RWPE2 (cell line): ENCODE measurements around the gene SLC1A3.

ENCODE experiments used
- ATAC-seq: fragments of 200-7000 bp; cut with Tn5 transposase; 3 replicates; pipeline ENCODE4 v1.9.1; 2021; ENCODE audit warnings: low read depth
- DNase-seq: peaks from one replicate; pipeline ENCODE4 v3.0.0-alpha.2; 2020; ENCODE audit warnings: low spot score
- H3K27ac ChIP-seq: fragments of 450-650 bp; 2 replicates; pipeline ENCODE4 v1.5.1; 2017; ENCODE audit warnings: mild to moderate bottlenecking; ENCODE audit not compliant: poor library complexity, severe bottlenecking
- H3K27me3 ChIP-seq: fragments of 250-450 bp; sonication (Bioruptor Pico); 2 replicates; pipeline ENCODE4 v1.5.1; 2021; ENCODE audit warnings: mild to moderate bottlenecking, moderate library complexity; ENCODE audit not compliant: insufficient read depth, poor library complexity, severe bottlenecking
- H3K36me3 ChIP-seq: fragments of 250-450 bp; sonication (Bioruptor Pico); 2 replicates; pipeline ENCODE4 v1.5.1; 2020; ENCODE audit warnings: low read depth, mild to moderate bottlenecking, moderate library complexity
- H3K4me1 ChIP-seq: fragments of 250-450 bp; sonication (Bioruptor Pico); 2 replicates; pipeline ENCODE4 v1.5.1; 2021; ENCODE audit warnings: mild to moderate bottlenecking, moderate library complexity; ENCODE audit not compliant: insufficient read depth, poor library complexity, severe bottlenecking
- H3K4me3 ChIP-seq: fragments of 250-450 bp; sonication (Bioruptor Pico); 2 replicates; pipeline ENCODE4 v1.5.1; 2021; ENCODE audit warnings: mild to moderate bottlenecking, moderate library complexity; ENCODE audit not compliant: severe bottlenecking
- H3K9me3 ChIP-seq: fragments of 250-450 bp; sonication (Bioruptor Pico); 2 replicates; pipeline ENCODE4 v1.5.1; 2021; ENCODE audit warnings: mild to moderate bottlenecking, moderate library complexity; ENCODE audit not compliant: severe bottlenecking
- TF ChIP-seq, protein P1 (sequence below): fragments of 450-650 bp; IDR thresholded peaks from one replicate; pipeline ENCODE4 v1.5.1; 2017; ENCODE audit warnings: mild to moderate bottlenecking, moderate library complexity; ENCODE audit not compliant: poor library complexity, severe bottlenecking

The SLC1A3 gene

GRCh38 chr5:36611520-36612274 lies 5.3 kb downstream of the SLC1A3 start:
- Histone ChIP-seq H3K36me3 (peaks cover 33% of the 10 kb centered on the region), H3K27me3 (no peaks in the 10 kb centered on the region), H3K4me3 (no peak overlapping the region), H3K9me3 (no peaks in the 10 kb centered on the region), H3K27ac (no peak overlapping the region), H3K4me1 (peaks cover 15% of the 10 kb centered on the region)
- TF ChIP-seq, protein P1, sequence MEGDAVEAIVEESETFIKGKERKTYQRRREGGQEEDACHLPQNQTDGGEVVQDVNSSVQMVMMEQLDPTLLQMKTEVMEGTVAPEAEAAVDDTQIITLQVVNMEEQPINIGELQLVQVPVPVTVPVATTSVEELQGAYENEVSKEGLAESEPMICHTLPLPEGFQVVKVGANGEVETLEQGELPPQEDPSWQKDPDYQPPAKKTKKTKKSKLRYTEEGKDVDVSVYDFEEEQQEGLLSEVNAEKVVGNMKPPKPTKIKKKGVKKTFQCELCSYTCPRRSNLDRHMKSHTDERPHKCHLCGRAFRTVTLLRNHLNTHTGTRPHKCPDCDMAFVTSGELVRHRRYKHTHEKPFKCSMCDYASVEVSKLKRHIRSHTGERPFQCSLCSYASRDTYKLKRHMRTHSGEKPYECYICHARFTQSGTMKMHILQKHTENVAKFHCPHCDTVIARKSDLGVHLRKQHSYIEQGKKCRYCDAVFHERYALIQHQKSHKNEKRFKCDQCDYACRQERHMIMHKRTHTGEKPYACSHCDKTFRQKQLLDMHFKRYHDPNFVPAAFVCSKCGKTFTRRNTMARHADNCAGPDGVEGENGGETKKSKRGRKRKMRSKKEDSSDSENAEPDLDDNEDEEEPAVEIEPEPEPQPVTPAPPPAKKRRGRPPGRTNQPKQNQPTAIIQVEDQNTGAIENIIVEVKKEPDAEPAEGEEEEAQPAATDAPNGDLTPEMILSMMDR = no peak
- no peak for ATAC-seq
- no peak for DNase-seq

- Histone ChIP-seq H3K9me3 (no peaks in the 10 kb centered on the region), H3K4me3 (no peak overlapping the region), H3K27me3 (no peaks in the 10 kb centered on the region), H3K4me1 (peaks cover 7% of the 10 kb centered on the region), H3K27ac (no peak overlapping the region), H3K36me3 (peaks cover 31% of the 10 kb centered on the region)
- DNase-seq = no peak
- no peak for ATAC-seq
- TF ChIP-seq, protein P1 = no peak
Measured at GRCh38 chr5:36613241-36613640, 6.8 kb downstream of the SLC1A3 start.

DNA sequence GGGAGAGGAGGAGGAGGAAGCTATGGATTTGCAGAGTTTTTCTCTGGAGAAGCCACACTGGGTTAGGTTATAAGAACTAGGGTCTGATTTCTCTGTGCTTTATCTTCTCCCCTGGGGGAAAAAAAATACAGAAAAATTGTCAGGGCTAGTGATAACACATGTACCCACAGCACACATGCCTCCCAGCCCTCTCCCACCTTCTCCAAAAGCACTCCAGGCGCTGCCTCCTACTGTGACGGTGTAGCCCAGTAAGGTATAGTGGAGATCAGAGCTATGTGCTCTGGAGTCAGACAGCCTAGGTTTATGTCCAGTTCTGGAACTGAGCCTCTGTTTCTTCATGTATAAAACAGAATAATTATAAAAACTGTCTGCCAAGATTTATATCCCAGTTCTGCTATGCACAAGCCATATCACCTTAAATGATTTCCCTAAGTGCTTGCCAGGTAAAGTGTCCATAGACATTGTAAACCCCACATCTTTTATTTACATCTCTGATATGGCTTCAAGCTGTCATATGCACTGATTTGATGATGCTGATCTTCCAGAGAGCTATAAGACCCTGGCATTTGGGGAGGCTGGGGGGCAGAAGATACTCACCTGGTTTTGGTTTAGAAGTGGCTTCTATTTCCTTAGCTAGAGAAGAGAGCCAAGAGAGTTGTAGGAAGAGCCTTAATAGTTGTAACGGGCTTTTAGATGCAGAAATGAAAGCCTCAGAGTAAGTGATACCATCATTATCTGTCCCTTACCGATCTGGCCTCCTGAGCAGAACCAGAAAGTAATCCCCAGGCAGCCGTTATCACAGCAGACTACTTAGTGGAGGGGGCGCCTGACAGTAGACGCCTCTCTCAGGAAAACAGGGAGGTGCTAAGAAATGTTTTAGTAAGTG lies 7.6 kb downstream of the SLC1A3 start:
- Histone ChIP-seq H3K27me3 (no peaks in the 10 kb centered on the region), H3K9me3 (no peaks in the 10 kb centered on the region), H3K4me3 (no peak overlapping the region), H3K36me3 (peaks cover 24% of the 10 kb centered on the region), H3K27ac (no peak overlapping the region), H3K4me1 (peaks cover 5% of the 10 kb centered on the region)
- DNase-seq (no peak), ATAC-seq (no peak)
- TF ChIP-seq, protein P1 = no peak

- 0 out of 2 replicates have a peak, but pooled peaks cover 16% of the 10 kb centered on the region for H3K36me3 ChIP-seq
- DNase-seq (no peak), ATAC-seq (no peak)
- H3K4me1 ChIP-seq = peaks cover 13% of the 10 kb centered on the region
- H3K9me3 ChIP-seq = no peaks in the 10 kb centered on the region
- no peak overlapping the region for H3K27ac ChIP-seq
- no peaks in the 10 kb centered on the region for H3K27me3 ChIP-seq
- no peak overlapping the region for H3K4me3 ChIP-seq
- TF ChIP-seq, protein P1 = no peak
Measured at GRCh38 chr5:36614657-36615308, 8.4 kb downstream of the SLC1A3 start.
